RWPE1 (cell line): Measurements from ENCODE around the gene CWC27.

Experiments
- CTCF ChIA-PET: fragments of 350-600 bp; sonication (Branson Sonifier 250); formaldehyde crosslinking; extraction: SDS; loops from one replicate; lab custom pipeline; 2021; lab: Yijun Ruan, JAX
- POLR2A ChIA-PET: fragments of 400-600 bp; formaldehyde crosslinking; extraction: SDS; loops from one replicate; lab custom pipeline; 2020; ENCODE audit warnings: antibody characterized with exemption; ENCODE audit not compliant: low non-redundant PET; lab: Yijun Ruan, JAX
- DNase-seq: peaks from one replicate; pipeline ENCODE4 v3.0.0; 2012; ENCODE audit warnings: low spot score
- H3K27ac ChIP-seq: fragments of 450-650 bp; 2 replicates; pipeline ENCODE4 v1.5.1; 2017
- CTCF ChIP-seq: fragments of 450-650 bp; conservative IDR thresholded peaks from 2 replicates; pipeline ENCODE4 v1.5.1; 2017; ENCODE audit warnings: low read depth, mild to moderate bottlenecking

Gene CWC27

GRCh38 chr5:64768358-64769312, at the start of gene CWC27, which contains the start of gene SREK1IP1:
Gene CWC27 (plus strand): TSS chr5:64768930. CDS start chr5:64769147, 217 bp downstream.
Gene SREK1IP1 (minus strand): TSS chr5:64768691. CDS start chr5:64768517, 174 bp downstream.
- no peak for TF ChIP-seq CTCF
- POLR2A ChIA-PET = interaction anchor here (0.6 kb wide), 1 partner anchor 505 kb away, joined by 3 read pairs; no protein-coding TSS in a partner anchor
- CTCF ChIA-PET = interaction anchor here (0.6 kb wide), 2 partner anchors 141 to 698 kb away, joined by 3 to 4 read pairs; no protein-coding TSS in a partner anchor
- peak; percentile 85 for DNase-seq
- H3K27ac ChIP-seq = peak within 1 kb of the TSS; percentile 86

- DNase-seq = no peak
- no peak for TF ChIP-seq CTCF
- ChIA-PET CTCF (interaction anchor here (0.6 kb wide), 1 partner anchor 1783 kb away, joined by 4 read pairs; no protein-coding TSS in a partner anchor), POLR2A (no interaction called here)
- H3K27ac ChIP-seq = no peak overlapping the region
These were observed 46.1 kb upstream of the CWC27 start for GRCh38 chr5:64722588-64722987.

GRCh38 chr5:64727150-64727549, 41.6 kb upstream of the CWC27 start:
- CTCF ChIA-PET = no interaction called here
- no peak for TF ChIP-seq CTCF
- no peak for DNase-seq
- POLR2A ChIA-PET = no interaction called here
- H3K27ac ChIP-seq = no peak overlapping the region

GRCh38 chr5:64742411-64742810, 26.3 kb upstream of the CWC27 start:
- CTCF ChIA-PET = no interaction called here
- no peak for DNase-seq
- no peak overlapping the region for H3K27ac ChIP-seq
- POLR2A ChIA-PET = no interaction called here
- TF ChIP-seq CTCF = no peak

GRCh38 chr5:64742821-64743220, 25.9 kb upstream of the CWC27 start:
- ChIA-PET CTCF (no interaction called here), POLR2A (no interaction called here)
- TF ChIP-seq CTCF = no peak
- no peak for DNase-seq
- no peak overlapping the region for H3K27ac ChIP-seq

GRCh38 chr5:64744914-64745313, 23.8 kb upstream of the CWC27 start:
- TF ChIP-seq CTCF = no peak
- no peak overlapping the region for H3K27ac ChIP-seq
- ChIA-PET POLR2A (no interaction called here), CTCF (interaction anchor here (0.6 kb wide), 1 partner anchor 14 kb away, joined by 3 read pairs; no protein-coding TSS in a partner anchor)
- no peak for DNase-seq
